Renal cortex interstitium (tissue), 15 donors: ENCODE data around the gene CYP4A11. TPM values are rescaled to one million over a fixed set of nuclear protein-coding genes. Genes with fewer than 3 reads are reported as not detected.
"Not testable (repeated sequence)": the region's sequence is repeated elsewhere in the genome, so short reads cannot be mapped to it uniquely, and the experiment has no call there.

Source experiments
- DNase-seq, 11 donors: peaks; one replicate each; pipeline ENCODE4 v3.0.0-alpha.2; 2013; ENCODE audit warnings: low read depth in 9 of 11, low spot score in 4 of 11; ENCODE audit errors: extremely low read depth in 1 of 11
- long read RNA-seq, 16 experiments: transcript quantifications; one replicate each; lab custom pipeline, GENCODE V29; 2026
- polyA plus RNA-seq, 3 donors: library from polyadenylated mRNA; unstranded; fragments of 120-200 nt; gene quantifications; one replicate each; pipeline ENCODE4 v1.2.1, GENCODE V29; 2013; ENCODE audit not compliant: insufficient read length in 3 of 3

CYP4A11 gene
- polyA plus RNA-seq, result 10 to 100 TPM; 38.8 to 63.3 (median 61.9) TPM
- long read RNA-seq, donor 1, partial matches to known transcripts, result 0 of 6 reads
- long read RNA-seq, donor 1, other reads (novel, unspliced or antisense), result 0 of 6 reads
- long read RNA-seq, donor 2, transcript CYP4A11-201 (12 exons, 2,530 nt), result major isoform, 5 of 7 reads
- long read RNA-seq, donor 2, partial matches to known transcripts, result 0 of 7 reads
- long read RNA-seq, donor 2, other reads (novel, unspliced or antisense), result 0 of 7 reads
- long read RNA-seq, donor 3, transcript CYP4A11-201 (12 exons, 2,530 nt), result major isoform, 11 of 11 reads
- long read RNA-seq, donor 3, partial matches to known transcripts, result 0 of 11 reads
- long read RNA-seq, donor 3, other reads (novel, unspliced or antisense), result 0 of 11 reads
- long read RNA-seq, donor 4, partial matches to known transcripts, result 0 of 5 reads
- long read RNA-seq, donor 4, other reads (novel, unspliced or antisense), result 0 of 5 reads
- long read RNA-seq, donor 5, result 0 reads
- long read RNA-seq, donor 6, transcript CYP4A11-201 (12 exons, 2,530 nt), result major isoform, 10 of 14 reads
- long read RNA-seq, donor 6, partial matches to known transcripts, result 0 of 14 reads
- long read RNA-seq, donor 6, other reads (novel, unspliced or antisense), result 0 of 14 reads
- long read RNA-seq, donor 7, partial matches to known transcripts, result 0 of 2 reads
- long read RNA-seq, donor 7, other reads (novel, unspliced or antisense), result 0 of 2 reads
- long read RNA-seq, donor 8, transcript CYP4A11-201 (12 exons, 2,530 nt), result major isoform, 15 of 22 reads
- long read RNA-seq, donor 8, partial matches to known transcripts, result 5 of 22 reads
- long read RNA-seq, donor 8, other reads (novel, unspliced or antisense), result 0 of 22 reads
- long read RNA-seq, donor 9, transcript CYP4A11-201 (12 exons, 2,530 nt), result major isoform, 5 of 5 reads
- long read RNA-seq, donor 9, partial matches to known transcripts, result 0 of 5 reads
- long read RNA-seq, donor 9, other reads (novel, unspliced or antisense), result 0 of 5 reads
- long read RNA-seq, donor 10, transcript CYP4A11-201 (12 exons, 2,530 nt), result major isoform, 5 of 7 reads
- long read RNA-seq, donor 10, partial matches to known transcripts, result 0 of 7 reads
- long read RNA-seq, donor 10, other reads (novel, unspliced or antisense), result 0 of 7 reads
- long read RNA-seq, donor 11, partial matches to known transcripts, result 0 of 3 reads
- long read RNA-seq, donor 11, other reads (novel, unspliced or antisense), result 0 of 3 reads
- long read RNA-seq, donor 12, result 0 reads
- long read RNA-seq, donor 13, partial matches to known transcripts, result 0 of 4 reads
- long read RNA-seq, donor 13, other reads (novel, unspliced or antisense), result 0 of 4 reads
- long read RNA-seq, donor 14, partial matches to known transcripts, result 0 of 2 reads
- long read RNA-seq, donor 14, other reads (novel, unspliced or antisense), result 0 of 2 reads
- long read RNA-seq, donor 15, partial matches to known transcripts, result 0 of 2 reads
- long read RNA-seq, donor 15, other reads (novel, unspliced or antisense), result 0 of 2 reads
- long read RNA-seq, donor 16, transcript CYP4A11-201 (12 exons, 2,530 nt), result major isoform, 13 of 16 reads
- long read RNA-seq, donor 16, partial matches to known transcripts, result 0 of 16 reads
- long read RNA-seq, donor 16, other reads (novel, unspliced or antisense), result 0 of 16 reads

GRCh38 chr1:46941135-46941694 lies at the start of gene CYP4A11:
TSS of gene CYP4A11 (minus strand) at chr1:46941476. CDS start at chr1:46941433, 43 bp downstream.
- DNase-seq, result no peak

DNA sequence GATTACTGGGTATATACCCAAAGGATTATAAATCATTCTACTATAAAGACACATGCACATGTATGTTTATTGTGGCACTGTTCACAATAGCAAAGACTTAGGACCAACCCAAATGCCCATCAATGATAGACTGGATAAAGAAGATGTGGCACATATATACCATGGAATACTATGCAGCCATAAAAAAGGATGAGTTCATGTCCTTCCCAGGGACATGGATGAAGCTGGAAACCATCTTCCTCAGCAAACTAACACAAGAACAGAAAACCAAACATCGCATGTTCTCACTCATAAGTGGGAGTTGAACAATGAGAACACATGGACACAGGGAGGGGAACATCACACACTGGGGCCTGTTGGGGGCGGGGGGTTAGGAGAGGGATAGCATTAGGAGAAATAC lies 49.3 kb upstream of the CYP4A11 start:
- DNase-seq, result not testable (repeated sequence)

DNA sequence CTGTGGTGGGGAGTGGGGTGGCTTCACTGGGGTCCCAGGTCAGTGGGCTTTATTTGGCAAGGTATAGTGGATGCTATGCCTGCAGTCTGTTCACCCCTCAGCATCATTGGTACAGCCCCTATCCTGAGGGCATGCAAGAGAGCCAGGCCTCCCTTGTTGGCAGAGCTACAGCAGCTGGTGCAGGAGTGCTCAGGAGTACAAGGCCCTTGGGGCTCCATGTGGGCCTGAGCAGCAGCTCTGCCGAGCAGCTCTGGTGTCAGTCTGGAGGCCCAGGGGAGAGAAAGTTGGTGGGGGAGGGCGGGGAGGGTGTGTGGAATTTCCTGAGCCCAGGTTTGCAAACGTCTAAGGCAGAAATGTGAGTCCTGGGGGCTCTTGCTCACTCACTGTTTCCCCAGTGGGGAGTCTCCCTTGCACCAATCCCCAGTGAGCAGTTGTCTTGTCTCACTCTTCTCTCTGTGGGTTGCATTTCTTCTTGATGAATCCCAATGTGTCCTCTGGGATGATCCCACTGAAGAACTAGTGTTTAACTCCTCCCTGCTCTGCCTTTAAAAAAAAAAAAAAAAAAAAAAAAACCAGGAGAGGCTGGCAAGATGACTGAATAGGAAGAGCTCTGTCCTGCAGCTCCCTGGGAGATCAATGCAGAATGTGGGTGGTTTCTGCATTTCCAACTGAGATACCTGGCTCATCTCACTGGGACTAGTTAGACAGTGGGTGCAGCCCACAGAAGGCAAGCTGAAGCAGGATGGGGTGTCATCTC lies 42.7 kb upstream of the CYP4A11 start:
- DNase-seq, result no peak

DNA sequence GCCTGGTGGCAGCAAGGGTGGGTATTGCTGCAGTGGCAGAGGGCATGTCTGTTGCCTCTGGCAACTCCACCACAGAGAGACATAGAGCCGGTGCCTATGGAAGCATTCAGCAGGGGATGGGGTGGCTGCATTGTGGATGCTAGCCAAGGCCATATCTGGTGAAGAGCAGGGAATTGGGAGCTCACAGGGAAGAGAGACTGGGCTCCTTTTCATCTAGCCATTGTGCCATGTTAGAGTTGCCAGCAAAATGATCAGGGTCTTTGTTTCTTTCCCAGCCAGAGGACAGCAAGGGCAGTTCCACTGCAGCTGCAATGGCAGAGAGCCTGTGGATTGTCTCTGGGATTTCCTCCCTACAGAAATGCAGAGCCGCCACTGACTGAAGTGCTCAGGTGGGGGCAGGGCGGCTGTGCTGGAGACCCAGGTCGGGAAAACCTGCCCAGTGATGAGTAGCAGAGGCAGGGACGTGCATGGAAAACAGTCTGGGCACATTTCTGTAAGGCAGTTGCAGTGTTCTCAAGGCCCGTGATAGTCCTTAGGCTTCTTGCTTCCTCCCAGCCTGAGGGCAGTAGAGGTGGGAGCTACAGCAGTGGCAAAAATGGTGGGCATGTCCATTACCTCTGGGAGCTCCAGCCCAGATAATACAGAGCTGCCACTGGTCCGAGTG lies 42.0 kb upstream of the CYP4A11 start:
- DNase-seq, result no peak

GRCh38 chr1:46969014-46969619 lies 27.8 kb upstream of the CYP4A11 start:
- no peak for DNase-seq

- not testable (repeated sequence) for DNase-seq
These were observed 21.0 kb upstream of the CYP4A11 start for GRCh38 chr1:46962272-46962671.

- no peak for DNase-seq
These were observed 19.9 kb upstream of the CYP4A11 start for GRCh38 chr1:46961066-46961758.

GRCh38 chr1:46960250-46960649 lies 19.0 kb upstream of the CYP4A11 start:
- no peak for DNase-seq

DNA sequence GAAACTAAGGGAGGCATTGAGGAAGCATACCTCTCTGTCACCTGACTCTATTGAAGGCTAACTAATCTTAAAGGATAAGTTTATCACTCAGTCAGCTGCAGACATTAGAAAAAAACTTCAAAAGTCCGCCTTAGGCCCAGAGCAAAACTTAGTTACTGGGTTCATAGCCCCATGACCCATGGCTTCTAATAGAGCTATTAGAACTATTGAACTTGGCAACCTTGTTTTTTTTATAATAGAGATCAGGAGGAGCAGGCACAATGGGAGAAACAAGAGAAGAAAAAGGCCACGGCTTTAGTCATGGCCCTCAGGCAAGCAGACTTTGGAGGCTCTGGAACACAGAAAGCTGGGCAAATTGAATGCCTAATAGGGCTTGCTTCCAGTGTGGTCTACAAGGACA lies 13.8 kb upstream of the CYP4A11 start:
- not testable (repeated sequence) for DNase-seq

- not testable (repeated sequence) for DNase-seq
These were observed 12.6 kb upstream of the CYP4A11 start for GRCh38 chr1:46953847-46954246.

GRCh38 chr1:46949417-46949666 lies 8.1 kb upstream of the CYP4A11 start:
- DNase-seq, result not testable (repeated sequence)

DNA sequence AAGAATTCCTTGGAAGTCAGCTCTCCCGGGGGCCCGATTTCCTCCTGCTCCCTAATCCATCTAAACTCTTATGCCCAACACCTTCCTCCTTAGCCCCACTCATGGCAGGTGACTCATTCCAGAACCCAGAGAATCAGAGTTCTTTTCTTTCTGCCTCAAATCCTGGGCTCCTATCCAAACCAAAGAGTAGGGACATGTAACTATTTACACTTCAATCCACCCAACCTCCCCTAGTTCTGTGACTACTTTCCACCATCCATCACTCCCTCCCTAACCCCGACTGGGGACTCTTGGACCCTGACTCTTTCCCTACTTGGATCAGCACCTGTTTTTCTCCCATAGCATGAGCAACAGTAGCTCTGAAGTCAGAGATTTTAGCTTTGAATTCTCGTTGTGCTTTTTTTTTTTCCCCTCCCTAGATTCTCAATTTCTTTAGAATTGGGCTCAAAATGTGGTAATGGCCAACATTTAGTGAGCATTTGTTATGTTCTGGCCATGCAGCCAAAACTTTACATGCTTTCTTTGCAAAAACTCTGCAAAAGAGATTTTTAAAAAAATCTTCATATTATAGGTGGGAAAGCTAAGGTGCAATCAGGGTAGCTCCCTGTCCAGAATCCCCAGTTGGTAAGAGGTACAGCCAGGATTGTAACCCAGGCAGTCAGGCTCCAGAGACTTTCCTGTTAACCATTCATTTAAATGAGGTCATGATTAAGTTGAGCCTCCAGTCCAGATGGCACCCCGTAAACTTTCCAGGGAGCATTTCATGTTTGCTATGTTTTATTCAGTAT lies 7.5 kb upstream of the CYP4A11 start:
- no peak for DNase-seq

DNA sequence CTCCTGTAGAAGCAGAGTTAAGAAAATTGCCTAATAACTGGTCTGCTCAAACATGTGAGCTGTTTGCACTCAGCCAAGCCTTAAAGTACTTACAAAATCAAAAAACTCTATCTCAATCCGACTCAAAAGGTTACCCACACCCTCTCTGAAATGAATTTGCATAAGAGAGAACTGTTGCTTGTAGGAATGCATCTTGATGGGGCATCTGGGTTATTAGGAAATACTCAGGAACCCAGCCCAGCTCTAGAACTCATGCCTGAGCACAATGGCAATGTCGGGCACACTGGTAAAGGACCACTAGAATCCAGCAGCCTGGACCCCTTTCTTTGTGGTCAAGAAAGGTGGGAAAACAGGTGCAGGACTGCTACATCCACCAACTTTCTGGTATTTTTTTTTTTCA lies 6.4 kb upstream of the CYP4A11 start:
- DNase-seq, result not testable (repeated sequence)

DNA sequence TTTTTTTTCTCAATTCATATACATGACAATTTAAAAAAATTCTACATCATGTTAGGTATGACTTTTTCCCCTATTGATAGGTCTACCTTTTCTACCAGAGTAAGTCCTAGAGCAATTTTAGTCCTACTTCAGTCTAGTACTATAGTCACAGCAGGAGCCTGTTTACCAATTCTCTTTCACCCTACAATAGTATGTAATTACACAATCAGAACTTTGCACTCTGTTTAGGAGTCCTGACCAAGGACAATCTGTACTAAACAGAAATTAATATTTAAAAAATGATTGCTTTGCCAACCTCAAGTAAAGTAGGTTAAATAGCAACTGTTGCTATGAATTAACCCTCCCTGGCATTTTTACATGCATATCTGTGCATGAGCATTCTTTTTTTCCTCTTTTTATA lies 810 bp upstream of the CYP4A11 start:
- no peak for DNase-seq

DNA sequence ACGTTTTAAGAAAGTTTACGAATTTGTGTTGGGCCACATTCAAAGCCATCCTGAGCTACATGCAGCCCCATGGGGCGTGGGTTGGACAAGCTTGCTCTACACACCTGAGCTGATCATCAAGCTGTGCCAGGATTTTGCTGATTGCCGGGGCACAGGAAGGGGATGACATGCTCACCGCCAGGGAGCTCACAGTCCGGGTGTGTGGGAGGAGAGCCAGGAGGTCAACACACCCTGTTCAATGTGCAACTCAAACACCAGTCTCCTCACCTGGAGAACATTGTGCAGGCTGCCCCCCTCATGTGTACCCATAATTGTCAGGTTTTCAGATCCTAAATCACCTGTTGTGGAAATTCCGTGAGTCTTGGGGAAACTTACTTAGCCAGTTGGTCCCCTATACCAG lies 969 bp downstream of the CYP4A11 start:
- DNase-seq, result no peak

- DNase-seq, result no peak
These were observed 4.0 kb downstream of the CYP4A11 start for GRCh38 chr1:46937270-46937669.
